ENCODE data around the gene SNX5. TPM values are rescaled to one million over a fixed set of nuclear protein-coding genes. Genes with fewer than 3 reads are reported as not detected.
A peak's percentile ranks its signal among the peaks of the same experiment; 100 is the strongest.

Gene SNX5
- total and polyA plus RNA-seq, 9 of the 15 experiments (the other 6 are each of a cell fraction or from before 2014, with no cell fraction given) = 53.5 to 276 (median 160) TPM

DNA sequence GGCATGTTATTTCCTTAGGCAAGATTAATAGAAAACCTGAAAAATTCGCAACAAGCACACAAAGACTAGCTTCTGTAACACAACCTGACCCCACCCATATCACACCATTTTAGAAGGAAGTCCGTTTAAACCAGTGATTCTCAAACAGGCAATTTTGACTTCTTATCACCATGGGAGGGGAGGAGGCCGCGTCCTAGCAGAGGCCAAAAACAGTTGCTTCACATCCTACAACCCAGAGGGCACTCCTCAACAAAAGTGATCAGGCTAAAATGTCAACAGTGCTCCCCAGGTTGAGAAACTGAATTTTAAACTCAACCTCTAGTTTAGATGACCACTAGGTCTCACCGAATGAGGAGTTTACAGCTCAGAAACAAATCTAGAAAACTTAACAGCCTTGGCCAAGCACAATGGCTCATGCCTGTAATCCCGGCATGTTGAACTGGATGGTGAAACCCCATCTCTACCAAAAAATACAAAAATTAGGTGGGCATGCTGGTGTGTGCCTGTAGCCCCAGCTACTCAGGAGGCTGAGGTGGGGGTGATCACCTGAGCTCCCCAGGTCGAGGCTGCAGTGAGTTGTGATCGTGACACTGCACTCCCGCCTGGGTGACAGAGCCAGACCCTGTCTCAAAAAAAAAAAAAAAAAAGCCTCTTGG, 3.4 kb downstream of the SNX5 start (continued):
- TF ChIP-seq FOXK2 (conservative IDR thresholded peaks at IDR 0.05 in 1 of 2, IDR thresholded peaks at IDR 0.05 in 1 of 2; ENCODE audit: low read depth in 2 of 2) = peak; percentile 16 to 18; a peak in 1 of 4 replicates
- TF ChIP-seq AFF1 (IDR thresholded peaks at IDR 0.05; ENCODE audit: low read depth in 1 of 2, partially characterized antibody in 2 of 2) = peak in 1 of 2 experiments; percentile 14
- TF ChIP-seq EP400 (IDR thresholded peaks at IDR 0.05) = 0 out of 2 replicates have a peak, but pooled peaks have one; percentile 21
- TF ChIP-seq, protein P1, sequence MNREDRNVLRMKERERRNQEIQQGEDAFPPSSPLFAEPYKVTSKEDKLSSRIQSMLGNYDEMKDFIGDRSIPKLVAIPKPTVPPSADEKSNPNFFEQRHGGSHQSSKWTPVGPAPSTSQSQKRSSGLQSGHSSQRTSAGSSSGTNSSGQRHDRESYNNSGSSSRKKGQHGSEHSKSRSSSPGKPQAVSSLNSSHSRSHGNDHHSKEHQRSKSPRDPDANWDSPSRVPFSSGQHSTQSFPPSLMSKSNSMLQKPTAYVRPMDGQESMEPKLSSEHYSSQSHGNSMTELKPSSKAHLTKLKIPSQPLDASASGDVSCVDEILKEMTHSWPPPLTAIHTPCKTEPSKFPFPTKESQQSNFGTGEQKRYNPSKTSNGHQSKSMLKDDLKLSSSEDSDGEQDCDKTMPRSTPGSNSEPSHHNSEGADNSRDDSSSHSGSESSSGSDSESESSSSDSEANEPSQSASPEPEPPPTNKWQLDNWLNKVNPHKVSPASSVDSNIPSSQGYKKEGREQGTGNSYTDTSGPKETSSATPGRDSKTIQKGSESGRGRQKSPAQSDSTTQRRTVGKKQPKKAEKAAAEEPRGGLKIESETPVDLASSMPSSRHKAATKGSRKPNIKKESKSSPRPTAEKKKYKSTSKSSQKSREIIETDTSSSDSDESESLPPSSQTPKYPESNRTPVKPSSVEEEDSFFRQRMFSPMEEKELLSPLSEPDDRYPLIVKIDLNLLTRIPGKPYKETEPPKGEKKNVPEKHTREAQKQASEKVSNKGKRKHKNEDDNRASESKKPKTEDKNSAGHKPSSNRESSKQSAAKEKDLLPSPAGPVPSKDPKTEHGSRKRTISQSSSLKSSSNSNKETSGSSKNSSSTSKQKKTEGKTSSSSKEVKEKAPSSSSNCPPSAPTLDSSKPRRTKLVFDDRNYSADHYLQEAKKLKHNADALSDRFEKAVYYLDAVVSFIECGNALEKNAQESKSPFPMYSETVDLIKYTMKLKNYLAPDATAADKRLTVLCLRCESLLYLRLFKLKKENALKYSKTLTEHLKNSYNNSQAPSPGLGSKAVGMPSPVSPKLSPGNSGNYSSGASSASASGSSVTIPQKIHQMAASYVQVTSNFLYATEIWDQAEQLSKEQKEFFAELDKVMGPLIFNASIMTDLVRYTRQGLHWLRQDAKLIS (CRISPR knock-in tag; IDR thresholded peaks at IDR 0.05) = no peak
- TF ChIP-seq CTBP1 (IDR thresholded peaks at IDR 0.05; ENCODE audit: borderline replicate concordance) = peak; percentile 28; the same call in 1 of the 2 replicates

All from K562 (cell line).